Forelimb muscle (tissue), 1 donor: ENCODE results near the gene PBX1. TPM values are rescaled to one million over a fixed set of nuclear protein-coding genes. Genes with fewer than 3 reads are reported as not detected.
A peak's percentile ranks its signal among the peaks of the same experiment; 100 is the strongest.

Source experiments
- DNase-seq: peaks from one replicate; pipeline ENCODE4 v3.0.0-alpha.2; 2013; ENCODE audit warnings: low read depth
- polyA plus RNA-seq: library from polyadenylated mRNA; unstranded; fragments of 120-200 nt; gene quantifications from one replicate; pipeline ENCODE4 v1.2.1, GENCODE V29; 2013; ENCODE audit not compliant: insufficient read length

PBX1 gene
- polyA plus RNA-seq, 1 donor: 57.3 TPM

- DNase-seq: no peak
Observed at GRCh38 chr1:164563721-164564360, 4.9 kb downstream of the PBX1 start.

- no peak for DNase-seq
Observed at GRCh38 chr1:164564378-164564777, 5.4 kb downstream of the PBX1 start.

GRCh38 chr1:164565357-164565756 is 6.4 kb downstream of the PBX1 start:
- no peak for DNase-seq

- no peak for DNase-seq
Observed at GRCh38 chr1:164567774-164568173, 8.8 kb downstream of the PBX1 start.

- no peak for DNase-seq
Observed at GRCh38 chr1:164569241-164569640, 10.3 kb downstream of the PBX1 start.

- DNase-seq: no peak
Observed at GRCh38 chr1:164569866-164570265, 10.9 kb downstream of the PBX1 start.

GRCh38 chr1:164571333-164571732 is 12.3 kb downstream of the PBX1 start:
- no peak for DNase-seq

GRCh38 chr1:164575356-164575886 is 16.4 kb downstream of the PBX1 start:
- DNase-seq: no peak

- no peak for DNase-seq
Observed at GRCh38 chr1:164576291-164577271, 17.6 kb downstream of the PBX1 start.

GRCh38 chr1:164577291-164577690 is 18.3 kb downstream of the PBX1 start:
- DNase-seq: no peak

GRCh38 chr1:164578479-164579200 is 19.7 kb downstream of the PBX1 start:
- DNase-seq: no peak

- no peak for DNase-seq
Observed at GRCh38 chr1:164579381-164579780, 20.4 kb downstream of the PBX1 start.

GRCh38 chr1:164581762-164582161 is 22.8 kb downstream of the PBX1 start:
- no peak for DNase-seq

GRCh38 chr1:164583196-164583595 is 24.2 kb downstream of the PBX1 start:
- DNase-seq: no peak

GRCh38 chr1:164583835-164584539 is 25.0 kb downstream of the PBX1 start:
- DNase-seq: no peak

GRCh38 chr1:164586591-164586990 is 27.6 kb downstream of the PBX1 start:
- DNase-seq: no peak

- no peak for DNase-seq
Observed at GRCh38 chr1:164587617-164588501, 28.9 kb downstream of the PBX1 start.

GRCh38 chr1:164588516-164589341 is 29.7 kb downstream of the PBX1 start:
- peak; percentile 49 for DNase-seq

GRCh38 chr1:164589408-164589807 is 30.4 kb downstream of the PBX1 start:
- DNase-seq: no peak
